Temporal lobe (tissue), 1 donor: Measurements from ENCODE around the gene KCTD10. TPM values are rescaled to one million over a fixed set of nuclear protein-coding genes. Genes with fewer than 3 reads are reported as not detected.

Experiments used
- total RNA-seq: library from RNA; depleted of rRNA; stranded (reverse); fragments of >200 nt; gene quantifications from one replicate; pipeline ENCODE4 v1.2.3, GENCODE V29; 2014

Gene KCTD10
- total RNA-seq, 1 donor from 2014 or later = 39.6 TPM

Other genes starting within 250 kb of the KCTD10 start
- 0.25 TPM for gene FOXN4, start 168.0 kb downstream of the KCTD10 start, total RNA-seq
- gene MYO1H, start 129.4 kb downstream of the KCTD10 start, total RNA-seq = 0.25 TPM
- gene UBE3B, start 334 bp upstream of the KCTD10 start, total RNA-seq = 21.6 TPM
- gene MMAB, start 96.2 kb upstream of the KCTD10 start, total RNA-seq = 11.1 TPM
- gene MVK, start 96.5 kb upstream of the KCTD10 start, total RNA-seq = 9.3 TPM
- gene FAM222A, start 236.5 kb upstream of the KCTD10 start, total RNA-seq = 3.2 TPM